ENCODE data around the gene NFKBIA.
"Not testable (repeated sequence)": the region's sequence is repeated elsewhere in the genome, so short reads cannot be mapped to it uniquely, and the experiment has no call there.

Gene NFKBIA

GRCh38 chr14:35362911-35363374 lies 41.6 kb downstream of the NFKBIA start:
- Histone ChIP-seq H3K9me2 (replicated peaks; ENCODE audit: control insufficient read depth, low read length) (no peaks in the 10 kb centered on the region), H3K4me3 (ENCODE audit: low read length) (no peak overlapping the region), H3K4me2 (ENCODE audit: low read length) (no peak overlapping the region), H3K27ac (ENCODE audit: low read depth, low read length) (no peak overlapping the region), H3K36me3 (ENCODE audit: control insufficient read depth, low read length) (no peaks in the 10 kb centered on the region), H3K4me1 (ENCODE audit: control insufficient read depth, low read length) (peaks cover 11% of the 10 kb centered on the region), H3K9me3 (ENCODE audit: control insufficient read depth, insufficient read depth, low read length) (no peaks in the 10 kb centered on the region), H3K27me3 (ENCODE audit: control insufficient read depth, low read length) (no peaks in the 10 kb centered on the region), H3F3A (ENCODE audit: control insufficient read depth, insufficient read depth) (no peaks in the 10 kb centered on the region), H4K20me1 (ENCODE audit: control insufficient read depth, insufficient read depth, low read depth, low read length) (no peaks in the 10 kb centered on the region), H3K79me2 (ENCODE audit: control insufficient read depth, low read length) (no peaks in the 10 kb centered on the region)
- TF ChIP-seq CTCF (IDR thresholded peaks at IDR 0.05; ENCODE audit: low read depth, low read length, poor library complexity, severe bottlenecking) = no peak
- TF ChIP-seq EZH2phosphoT487 (IDR thresholded peaks at IDR 0.05; ENCODE audit: borderline replicate concordance, low read length) = no peak

- no peaks in the 10 kb centered on the region for H4K20me1 ChIP-seq (ENCODE audit: control insufficient read depth, insufficient read depth, low read depth, low read length)
- no peaks in the 10 kb centered on the region for H3K9me2 ChIP-seq (replicated peaks; ENCODE audit: control insufficient read depth, low read length)
- no peaks in the 10 kb centered on the region for H3K36me3 ChIP-seq (ENCODE audit: control insufficient read depth, low read length)
- no peak for TF ChIP-seq CTCF (IDR thresholded peaks at IDR 0.05; ENCODE audit: low read depth, low read length, poor library complexity, severe bottlenecking)
- no peak for TF ChIP-seq EZH2phosphoT487 (IDR thresholded peaks at IDR 0.05; ENCODE audit: borderline replicate concordance, low read length)
- H3K79me2 ChIP-seq (ENCODE audit: control insufficient read depth, low read length) = no peaks in the 10 kb centered on the region
- no peaks in the 10 kb centered on the region for H3K9me3 ChIP-seq (ENCODE audit: control insufficient read depth, insufficient read depth, low read length)
- no peak overlapping the region for H3K4me3 ChIP-seq (ENCODE audit: low read length)
- H3K4me2 ChIP-seq (ENCODE audit: low read length) = no peak overlapping the region
- no peaks in the 10 kb centered on the region for H3F3A ChIP-seq (ENCODE audit: control insufficient read depth, insufficient read depth)
- peaks cover 6% of the 10 kb centered on the region for H3K4me1 ChIP-seq (ENCODE audit: control insufficient read depth, low read length)
- no peaks in the 10 kb centered on the region for H3K27me3 ChIP-seq (ENCODE audit: control insufficient read depth, low read length)
- no peak overlapping the region for H3K27ac ChIP-seq (ENCODE audit: low read depth, low read length)
Observed at GRCh38 chr14:35362450-35362849, 42.1 kb downstream of the NFKBIA start.

GRCh38 chr14:35361141-35361480 lies 43.4 kb downstream of the NFKBIA start:
- H3K79me2 ChIP-seq (ENCODE audit: control insufficient read depth, low read length) = no peaks in the 10 kb centered on the region
- no peak overlapping the region for H3K4me2 ChIP-seq (ENCODE audit: low read length)
- no peak overlapping the region for H3K4me3 ChIP-seq (ENCODE audit: low read length)
- no peak for TF ChIP-seq CTCF (IDR thresholded peaks at IDR 0.05; ENCODE audit: low read depth, low read length, poor library complexity, severe bottlenecking)
- H3K9me2 ChIP-seq (replicated peaks; ENCODE audit: control insufficient read depth, low read length) = no peaks in the 10 kb centered on the region
- no peak overlapping the region for H3K27ac ChIP-seq (ENCODE audit: low read depth, low read length)
- no peaks in the 10 kb centered on the region for H3F3A ChIP-seq (ENCODE audit: control insufficient read depth, insufficient read depth)
- no peaks in the 10 kb centered on the region for H3K27me3 ChIP-seq (ENCODE audit: control insufficient read depth, low read length)
- H4K20me1 ChIP-seq (ENCODE audit: control insufficient read depth, insufficient read depth, low read depth, low read length) = no peaks in the 10 kb centered on the region
- H3K4me1 ChIP-seq (ENCODE audit: control insufficient read depth, low read length) = no peaks in the 10 kb centered on the region
- no peaks in the 10 kb centered on the region for H3K9me3 ChIP-seq (ENCODE audit: control insufficient read depth, insufficient read depth, low read length)
- no peaks in the 10 kb centered on the region for H3K36me3 ChIP-seq (ENCODE audit: control insufficient read depth, low read length)

- H3K27ac ChIP-seq (ENCODE audit: low read depth, low read length); H3K36me3 ChIP-seq (ENCODE audit: control insufficient read depth, low read length); H3K4me2 ChIP-seq (ENCODE audit: low read length); H4K20me1 ChIP-seq (ENCODE audit: control insufficient read depth, insufficient read depth, low read depth, low read length); H3K9me3 ChIP-seq (ENCODE audit: control insufficient read depth, insufficient read depth, low read length); H3K4me3 ChIP-seq (ENCODE audit: low read length); H3K79me2 ChIP-seq (ENCODE audit: control insufficient read depth, low read length); H3K27me3 ChIP-seq (ENCODE audit: control insufficient read depth, low read length); H3F3A ChIP-seq (ENCODE audit: control insufficient read depth, insufficient read depth); H3K9me2 ChIP-seq (replicated peaks; ENCODE audit: control insufficient read depth, low read length); H3K4me1 ChIP-seq (ENCODE audit: control insufficient read depth, low read length): not testable (repeated sequence)
Observed at GRCh38 chr14:35359655-35360054, 44.9 kb downstream of the NFKBIA start.
